Ectodermal cell (in vitro differentiated cells): Measurements from ENCODE around the gene HHAT.

Experiments used
- H3K27ac ChIP-seq: 2 replicates; pipeline ENCODE4 v1.7.0; 2013; ENCODE audit warnings: mild to moderate bottlenecking, low read depth, low read length; ENCODE audit not compliant: insufficient read depth, poor library complexity, severe bottlenecking
- H3K27me3 ChIP-seq: 2 replicates; pipeline ENCODE4 v1.7.0; 2013; ENCODE audit warnings: mild to moderate bottlenecking, low read length; ENCODE audit not compliant: insufficient read depth, control insufficient read depth, poor library complexity, severe bottlenecking
- H3K36me3 ChIP-seq: one replicate; pipeline ENCODE4 v1.7.0; 2013; ENCODE audit warnings: low read length; ENCODE audit not compliant: control insufficient read depth, insufficient read depth
- H3K4me1 ChIP-seq: one replicate; pipeline ENCODE4 v1.7.0; 2013; ENCODE audit warnings: low read length; ENCODE audit not compliant: control insufficient read depth, insufficient read depth
- H3K4me3 ChIP-seq: 2 replicates; pipeline ENCODE4 v1.7.0; 2013; ENCODE audit warnings: low read depth, low read length, control low read depth; ENCODE audit not compliant: insufficient read depth
- H3K9me3 ChIP-seq: 2 replicates; pipeline ENCODE4 v1.7.0; 2013; ENCODE audit warnings: mild to moderate bottlenecking, low read length, moderate library complexity; ENCODE audit not compliant: control insufficient read depth
- WGBS, 2 experiments: methylation state at CpG; one replicate each; pipeline ENCODE4 v1.1.7; 2013; ENCODE audit warnings: missing lambda C conversion rate in 2 of 2; 5-methylcytosine and 5-hydroxymethylcytosine counted together

HHAT gene

GRCh38 chr1:210332719-210333398, 4.2 kb downstream of the HHAT start:
- Histone ChIP-seq H3K27me3 (peaks cover 38% of the 10 kb centered on the region), H3K9me3 (no peaks in the 10 kb centered on the region), H3K4me1 (no peaks in the 10 kb centered on the region), H3K36me3 (no peaks in the 10 kb centered on the region), H3K4me3 (no peak overlapping the region), H3K27ac (no peak overlapping the region)
- WGBS, 2 experiments = 88 to 93% methylated on average over 4 of the region's 4 CpGs

- Histone ChIP-seq H3K36me3 (no peaks in the 10 kb centered on the region), H3K27ac (no peak overlapping the region), H3K9me3 (no peaks in the 10 kb centered on the region), H3K27me3 (peaks cover 27% of the 10 kb centered on the region), H3K4me1 (no peaks in the 10 kb centered on the region), H3K4me3 (no peak overlapping the region)
- 86% methylated on average over 1 of the region's 2 CpGs; no CpG with 5 or more reads in 1 of the 2 experiments for WGBS, 2 experiments
Observed at GRCh38 chr1:210335001-210335400, 6.3 kb downstream of the HHAT start.

- Histone ChIP-seq H3K36me3 (no peaks in the 10 kb centered on the region), H3K27me3 (peaks cover 13% of the 10 kb centered on the region), H3K4me1 (no peaks in the 10 kb centered on the region), H3K9me3 (no peaks in the 10 kb centered on the region), H3K27ac (no peak overlapping the region), H3K4me3 (no peak overlapping the region)
- 91 to 97% methylated on average over 2 of the region's 2 CpGs for WGBS, 2 experiments
Observed at GRCh38 chr1:210336362-210336761, 7.7 kb downstream of the HHAT start.

GRCh38 chr1:210339500-210339899, 10.8 kb downstream of the HHAT start:
- peaks cover 5% of the 10 kb centered on the region for H3K4me1 ChIP-seq
- no peaks in the 10 kb centered on the region for H3K27me3 ChIP-seq
- no peak overlapping the region for H3K27ac ChIP-seq
- no peaks in the 10 kb centered on the region for H3K9me3 ChIP-seq
- 93 to 100% methylated on average over 1 of the region's 2 CpGs for WGBS, 2 experiments
- H3K36me3 ChIP-seq = no peaks in the 10 kb centered on the region
- no peak overlapping the region for H3K4me3 ChIP-seq

GRCh38 chr1:210340311-210340710, 11.6 kb downstream of the HHAT start:
- no peaks in the 10 kb centered on the region for H3K9me3 ChIP-seq
- WGBS, 2 experiments = 94 to 98% methylated on average over 2 to 3 of the region's 3 CpGs
- H3K36me3 ChIP-seq = no peaks in the 10 kb centered on the region
- H3K4me3 ChIP-seq = no peak overlapping the region
- no peak overlapping the region for H3K27ac ChIP-seq
- H3K27me3 ChIP-seq = no peaks in the 10 kb centered on the region
- H3K4me1 ChIP-seq = peaks cover 5% of the 10 kb centered on the region

- WGBS, 2 experiments = 97 to 98% methylated on average over 2 of the region's 2 CpGs
- Histone ChIP-seq H3K9me3 (no peaks in the 10 kb centered on the region), H3K4me3 (no peak overlapping the region), H3K27ac (no peak overlapping the region), H3K4me1 (peaks cover 5% of the 10 kb centered on the region), H3K36me3 (no peaks in the 10 kb centered on the region), H3K27me3 (no peaks in the 10 kb centered on the region)
Observed at GRCh38 chr1:210340841-210341240, 12.1 kb downstream of the HHAT start.

- WGBS, 2 experiments = 79 to 80% methylated on average over 14 of the region's 14 CpGs
- H3K4me3 ChIP-seq = no peak overlapping the region
Observed at GRCh38 chr1:210342986-210343780, 14.5 kb downstream of the HHAT start.

GRCh38 chr1:210344706-210345105, 16.0 kb downstream of the HHAT start:
- 85 to 87% methylated on average over 9 of the region's 9 CpGs for WGBS, 2 experiments

More at GRCh38 chr1:210342986-210343780, 14.5 kb downstream of the HHAT start:
- H3K36me3 ChIP-seq = no peaks in the 10 kb centered on the region
- no peak overlapping the region for H3K27ac ChIP-seq
- no peaks in the 10 kb centered on the region for H3K27me3 ChIP-seq
- H3K4me1 ChIP-seq = peaks cover 5% of the 10 kb centered on the region
- no peaks in the 10 kb centered on the region for H3K9me3 ChIP-seq

GRCh38 chr1:210347112-210347511, 18.4 kb downstream of the HHAT start:
- Histone ChIP-seq H3K27ac (no peak overlapping the region), H3K4me3 (no peak overlapping the region), H3K36me3 (no peaks in the 10 kb centered on the region), H3K9me3 (no peaks in the 10 kb centered on the region), H3K27me3 (no peaks in the 10 kb centered on the region), H3K4me1 (peaks cover 5% of the 10 kb centered on the region)
- 100% methylated on average over 1 of the region's 1 CpG for WGBS, 2 experiments

More at GRCh38 chr1:210344706-210345105, 16.0 kb downstream of the HHAT start:
- Histone ChIP-seq H3K27ac (no peak overlapping the region), H3K36me3 (no peaks in the 10 kb centered on the region), H3K4me3 (no peak overlapping the region), H3K4me1 (peaks cover 5% of the 10 kb centered on the region), H3K27me3 (no peaks in the 10 kb centered on the region), H3K9me3 (no peaks in the 10 kb centered on the region)

GRCh38 chr1:210351496-210351895, 22.8 kb downstream of the HHAT start:
- no peaks in the 10 kb centered on the region for H3K4me1 ChIP-seq
- H3K27ac ChIP-seq = no peak overlapping the region
- H3K36me3 ChIP-seq = no peaks in the 10 kb centered on the region
- WGBS, 2 experiments = 85 to 87% methylated on average over 3 of the region's 3 CpGs
- no peaks in the 10 kb centered on the region for H3K27me3 ChIP-seq
- no peaks in the 10 kb centered on the region for H3K9me3 ChIP-seq
- H3K4me3 ChIP-seq = no peak overlapping the region
